Activated CD8-positive, alpha-beta T cell treated with anti-CD3 and anti-CD28 coated beads for 36 hours (primary cell): Measurements from ENCODE around the gene CFAP97D2. TPM values are rescaled to one million over a fixed set of nuclear protein-coding genes. Genes with fewer than 3 reads are reported as not detected.

Source experiments
- ATAC-seq: fragments of 200-7000 bp; cut with Tn5 transposase; one replicate; pipeline ENCODE4 v1.10.0; 2021; ENCODE audit warnings: mild to moderate bottlenecking, moderate library complexity
- CTCF ChIA-PET: fragments of 350-600 bp; sonication (Branson Sonifier 250); formaldehyde crosslinking; loops from one replicate; lab custom pipeline; 2021; ENCODE audit warnings: antibody characterized with exemption; lab: Charles Lee
- POLR2A ChIA-PET: fragments of 350-600 bp; sonication (Branson Sonifier 250); formaldehyde crosslinking; loops from one replicate; lab custom pipeline; 2021; ENCODE audit warnings: antibody characterized with exemption; lab: Charles Lee
- DNase-seq: peaks from one replicate; pipeline ENCODE4 v3.0.0-alpha.2; 2020
- H3K27ac Mint-ChIP-seq: one replicate; pipeline ENCODE4 v1.8.0; 2021; ENCODE audit warnings: mild to moderate bottlenecking, mixed read lengths
- H3K27me3 Mint-ChIP-seq: one replicate; pipeline ENCODE4 v1.8.0; 2021; ENCODE audit warnings: mixed read lengths
- H3K36me3 Mint-ChIP-seq: one replicate; pipeline ENCODE4 v1.8.0; 2021; ENCODE audit warnings: low read depth, mixed read lengths
- H3K4me1 Mint-ChIP-seq: one replicate; pipeline ENCODE4 v1.8.0; 2021; ENCODE audit warnings: low read depth, mixed read lengths
- H3K4me3 Mint-ChIP-seq: one replicate; pipeline ENCODE4 v1.8.0; 2021; ENCODE audit warnings: mild to moderate bottlenecking, moderate library complexity, mixed read lengths
- H3K9me3 Mint-ChIP-seq: one replicate; pipeline ENCODE4 v1.8.0; 2021; ENCODE audit warnings: mixed read lengths
- CTCF ChIP-seq: fragments of 200-600 bp; IDR thresholded peaks from one replicate; pipeline ENCODE4 v1.8.0; 2022; ENCODE audit warnings: antibody characterized with exemption, mild to moderate bottlenecking
- intact Hi-C: fragments of 100-400 bp; cut with micrococcal nuclease; formaldehyde crosslinking; loops from one replicate; pipeline ENCODE4 v1.10.0; 2022
- total RNA-seq, 2 experiments: library from RNA; stranded (reverse); gene quantifications; one replicate each; pipeline ENCODE4 v1.2.3, GENCODE V29; 2021

The CFAP97D2 gene
- total RNA-seq, 2 experiments from 2014 or later, result not detected

GRCh38 chr13:114140906-114141250 lies 38.2 kb upstream of the CFAP97D2 start:
- no peak for TF ChIP-seq CTCF
- ChIA-PET CTCF (interaction anchor here (1.3 kb wide), 1 partner anchor 85 kb away, joined by 5 read pairs; no protein-coding TSS in a partner anchor), POLR2A (interaction anchor here (1.0 to 1.9 kb wide), 10 partner anchors 10 to 88 kb away, joined by 3 to 18 read pairs (median 5); no protein-coding TSS in a partner anchor)
- Mint-ChIP-seq H3K9me3 (peaks cover 2% of the 10 kb centered on the region), H3K36me3 (no peaks in the 10 kb centered on the region), H3K4me1 (peaks cover 15% of the 10 kb centered on the region), H3K27ac (no peak overlapping the region), H3K4me3 (no peak overlapping the region), H3K27me3 (no peaks in the 10 kb centered on the region)
- intact Hi-C loops, result loop anchor here (5.0 kb wide), 1 partner anchor 86 kb away; no protein-coding TSS in a partner anchor
- peak; percentile 25 for ATAC-seq
- peak; percentile 64 for DNase-seq

- H3K36me3 Mint-ChIP-seq, result no peaks in the 10 kb centered on the region
- POLR2A ChIA-PET, result interaction anchor here (1.2 to 5.4 kb wide), 6 partner anchors 11 to 76 kb away, joined by 3 to 50 read pairs (median 6); no protein-coding TSS in a partner anchor
- H3K9me3 Mint-ChIP-seq, result peaks cover 2% of the 10 kb centered on the region
- H3K4me1 Mint-ChIP-seq, result peaks cover 21% of the 10 kb centered on the region
- no peaks in the 10 kb centered on the region for H3K27me3 Mint-ChIP-seq
- intact Hi-C loops, result loop anchor here (5.0 kb wide), 1 partner anchor 86 kb away; no protein-coding TSS in a partner anchor
- TF ChIP-seq CTCF, result no peak
- no peak overlapping the region for H3K4me3 Mint-ChIP-seq
- ATAC-seq, result no peak
- CTCF ChIA-PET, result interaction anchor here (1.3 kb wide), 1 partner anchor 85 kb away, joined by 5 read pairs; no protein-coding TSS in a partner anchor
- H3K27ac Mint-ChIP-seq, result no peak overlapping the region
- no peak for DNase-seq
Measured at GRCh38 chr13:114141261-114141996, 37.6 kb upstream of the CFAP97D2 start.

- peaks cover 2% of the 10 kb centered on the region for H3K9me3 Mint-ChIP-seq
- intact Hi-C loops, result loop anchor here (5.0 kb wide), 1 partner anchor 85 kb away; no protein-coding TSS in a partner anchor
- H3K27ac Mint-ChIP-seq, result no peak overlapping the region
- H3K36me3 Mint-ChIP-seq, result no peaks in the 10 kb centered on the region
- ATAC-seq (no peak), DNase-seq (peak; percentile 1)
- ChIA-PET POLR2A (interaction anchor here (1.0 to 5.4 kb wide), 3 partner anchors 9 to 14 kb away, joined by 3 to 50 read pairs (median 4); no protein-coding TSS in a partner anchor), CTCF (interaction anchor here (1.3 to 1.4 kb wide), 3 partner anchors 10 to 76 kb away, joined by 3 to 5 read pairs (median 5); no protein-coding TSS in a partner anchor)
- H3K27me3 Mint-ChIP-seq, result no peaks in the 10 kb centered on the region
- no peak for TF ChIP-seq CTCF
- peaks cover 28% of the 10 kb centered on the region for H3K4me1 Mint-ChIP-seq
- H3K4me3 Mint-ChIP-seq, result no peak overlapping the region
Measured at GRCh38 chr13:114142137-114142550, 36.9 kb upstream of the CFAP97D2 start.

- no peak overlapping the region for H3K27ac Mint-ChIP-seq
- intact Hi-C loops, result loop anchor here (5.0 kb wide), 1 partner anchor 84 kb away; no protein-coding TSS in a partner anchor
- no peaks in the 10 kb centered on the region for H3K36me3 Mint-ChIP-seq
- H3K4me1 Mint-ChIP-seq, result peaks cover 30% of the 10 kb centered on the region
- POLR2A ChIA-PET, result interaction anchor here (0.9 to 5.4 kb wide), 5 partner anchors 8 to 82 kb away, joined by 3 to 50 read pairs (median 4); no protein-coding TSS in a partner anchor
- peaks cover under 1% of the 10 kb centered on the region for H3K9me3 Mint-ChIP-seq
- H3K4me3 Mint-ChIP-seq, result no peak overlapping the region
- TF ChIP-seq CTCF, result no peak
- no peaks in the 10 kb centered on the region for H3K27me3 Mint-ChIP-seq
- CTCF ChIA-PET, result interaction anchor here (0.9 to 2.4 kb wide), 9 partner anchors 9 to 83 kb away, joined by 3 to 7 read pairs (median 4); no protein-coding TSS in a partner anchor
- ATAC-seq, result peak; percentile 28
- peak; percentile 73 for DNase-seq
Measured at GRCh38 chr13:114142640-114143490, 36.2 kb upstream of the CFAP97D2 start.
